NCI-H2171 (cell line): ENCODE measurements around the gene DSG4.
"Not testable (repeated sequence)": the region's sequence is repeated elsewhere in the genome, so short reads cannot be mapped to it uniquely, and the experiment has no call there.

Source experiments
- DNase-seq: peaks from one replicate; lab custom pipeline; 2025; lab: John Stamatoyannopoulos, UW

The DSG4 gene, protein sequence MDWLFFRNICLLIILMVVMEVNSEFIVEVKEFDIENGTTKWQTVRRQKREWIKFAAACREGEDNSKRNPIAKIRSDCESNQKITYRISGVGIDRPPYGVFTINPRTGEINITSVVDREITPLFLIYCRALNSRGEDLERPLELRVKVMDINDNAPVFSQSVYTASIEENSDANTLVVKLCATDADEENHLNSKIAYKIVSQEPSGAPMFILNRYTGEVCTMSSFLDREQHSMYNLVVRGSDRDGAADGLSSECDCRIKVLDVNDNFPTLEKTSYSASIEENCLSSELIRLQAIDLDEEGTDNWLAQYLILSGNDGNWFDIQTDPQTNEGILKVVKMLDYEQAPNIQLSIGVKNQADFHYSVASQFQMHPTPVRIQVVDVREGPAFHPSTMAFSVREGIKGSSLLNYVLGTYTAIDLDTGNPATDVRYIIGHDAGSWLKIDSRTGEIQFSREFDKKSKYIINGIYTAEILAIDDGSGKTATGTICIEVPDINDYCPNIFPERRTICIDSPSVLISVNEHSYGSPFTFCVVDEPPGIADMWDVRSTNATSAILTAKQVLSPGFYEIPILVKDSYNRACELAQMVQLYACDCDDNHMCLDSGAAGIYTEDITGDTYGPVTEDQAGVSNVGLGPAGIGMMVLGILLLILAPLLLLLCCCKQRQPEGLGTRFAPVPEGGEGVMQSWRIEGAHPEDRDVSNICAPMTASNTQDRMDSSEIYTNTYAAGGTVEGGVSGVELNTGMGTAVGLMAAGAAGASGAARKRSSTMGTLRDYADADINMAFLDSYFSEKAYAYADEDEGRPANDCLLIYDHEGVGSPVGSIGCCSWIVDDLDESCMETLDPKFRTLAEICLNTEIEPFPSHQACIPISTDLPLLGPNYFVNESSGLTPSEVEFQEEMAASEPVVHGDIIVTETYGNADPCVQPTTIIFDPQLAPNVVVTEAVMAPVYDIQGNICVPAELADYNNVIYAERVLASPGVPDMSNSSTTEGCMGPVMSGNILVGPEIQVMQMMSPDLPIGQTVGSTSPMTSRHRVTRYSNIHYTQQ

DNA sequence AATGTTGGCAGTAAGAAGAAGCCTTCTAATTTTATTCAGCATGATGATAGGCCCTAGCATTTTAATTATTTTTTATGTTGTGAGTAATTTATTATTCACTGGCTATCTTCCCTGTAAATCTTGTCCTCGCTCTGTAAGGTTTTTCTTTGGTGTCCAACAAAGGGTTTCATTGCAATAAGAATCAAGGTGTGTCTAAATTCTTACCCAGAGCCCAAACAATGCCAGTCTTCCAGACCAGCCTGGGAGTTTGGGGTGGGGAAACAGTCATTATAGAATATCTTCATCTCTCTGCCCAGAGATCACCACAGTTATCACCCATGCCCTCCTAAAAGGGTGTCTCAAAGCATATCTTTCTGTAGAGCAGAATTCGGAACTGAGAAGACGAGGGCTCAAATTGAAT is at the start of gene DSG4:
DSG4 (plus strand) TSS at position 301 of the 400 bp plus-strand sequence. CDS start 135 bp downstream, outside the sequence.
- DNase-seq, result no peak

- DNase-seq, result no peak
These were observed 46.7 kb upstream of the DSG4 start for GRCh38 chr18:31329787-31330438.

DNA sequence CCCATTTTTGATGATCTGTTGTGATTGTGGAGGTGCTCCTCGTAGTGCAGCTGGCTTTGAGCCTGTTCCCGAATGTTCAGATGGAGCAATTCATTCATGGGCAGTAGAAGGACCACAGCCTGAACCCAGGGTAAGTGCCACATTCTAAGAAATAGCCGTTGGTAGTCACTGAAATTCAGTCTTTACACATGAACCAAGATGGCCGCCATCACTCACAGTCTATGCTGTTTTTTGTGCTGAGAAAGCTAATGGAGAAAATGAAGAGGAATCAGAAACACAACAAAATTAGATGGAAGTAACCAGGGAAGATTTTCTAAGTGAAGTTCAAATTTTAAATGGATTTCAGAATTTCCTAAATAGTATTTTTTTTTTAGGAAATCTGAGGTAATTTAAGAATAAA is 33.1 kb upstream of the DSG4 start:
- DNase-seq, result no peak

DNA sequence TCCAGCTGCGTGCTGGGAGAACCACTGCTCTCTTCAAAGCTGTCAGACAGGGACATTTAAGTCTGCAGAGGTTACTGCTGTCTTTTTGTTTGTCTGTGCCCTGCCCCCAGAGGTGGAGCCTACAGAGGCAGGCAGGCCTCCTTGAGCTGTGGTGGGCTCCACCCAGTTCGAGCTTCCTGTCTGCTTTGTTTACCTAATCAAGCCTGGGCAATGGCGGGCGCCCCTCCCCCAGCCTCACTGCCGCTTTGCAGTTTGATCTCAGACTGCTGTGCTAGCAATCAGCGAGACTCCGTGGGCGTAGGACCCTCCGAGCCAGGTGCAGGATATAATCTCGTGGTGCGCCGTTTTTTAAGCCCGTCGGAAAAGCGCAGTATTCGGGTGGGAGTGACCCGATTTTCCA is 23.2 kb upstream of the DSG4 start:
- DNase-seq, result not testable (repeated sequence)

GRCh38 chr18:31354990-31355389 is 21.6 kb upstream of the DSG4 start:
- DNase-seq, result no peak

DNA sequence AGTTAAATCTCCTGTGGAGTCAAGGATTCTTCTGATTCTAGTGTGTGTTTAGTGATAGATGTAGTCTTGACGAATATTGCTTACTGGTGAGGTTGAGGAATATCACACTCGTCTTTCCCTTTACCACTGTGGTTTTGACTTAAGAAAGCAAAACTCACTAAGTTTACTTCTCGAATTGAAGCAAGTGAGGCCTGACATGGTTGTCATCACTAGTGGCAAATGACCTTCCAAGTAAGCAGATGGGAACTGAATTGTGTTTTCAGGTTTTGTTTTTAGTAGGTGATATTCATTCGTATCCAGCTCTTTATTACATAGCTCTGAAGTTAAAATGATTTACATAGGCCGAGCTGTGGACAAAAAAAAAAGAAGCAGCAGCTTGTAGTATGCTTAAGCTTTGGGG is 20.6 kb upstream of the DSG4 start:
- DNase-seq, result no peak

- DNase-seq, result no peak
These were observed 12.4 kb upstream of the DSG4 start for GRCh38 chr18:31364190-31364589.

GRCh38 chr18:31369478-31369877 is 7.1 kb upstream of the DSG4 start:
- DNase-seq, result no peak

- DNase-seq, result no peak
These were observed 4.6 kb upstream of the DSG4 start for GRCh38 chr18:31371989-31372388.

- no peak for DNase-seq
These were observed 2.9 kb upstream of the DSG4 start for GRCh38 chr18:31373641-31374040.

DNA sequence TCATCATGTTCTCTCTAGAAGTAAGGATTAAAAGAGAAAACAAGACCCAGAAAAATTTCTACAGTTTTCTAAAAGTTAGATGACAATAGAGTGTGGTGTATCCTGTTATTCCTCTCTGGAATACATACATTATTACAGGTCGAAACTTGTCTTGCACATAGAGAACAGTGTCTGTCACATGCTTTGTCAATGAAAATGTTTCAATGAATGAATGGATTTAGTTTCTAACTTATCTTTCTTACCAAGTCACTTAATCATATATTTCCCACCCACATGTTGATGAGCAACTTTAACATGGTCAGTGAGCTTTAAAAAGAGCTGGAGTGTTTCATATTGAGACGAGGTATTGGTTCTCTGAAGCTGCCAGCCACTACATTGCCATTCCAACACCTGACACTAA is 4.3 kb downstream of the DSG4 start:
- DNase-seq, result no peak

DNA sequence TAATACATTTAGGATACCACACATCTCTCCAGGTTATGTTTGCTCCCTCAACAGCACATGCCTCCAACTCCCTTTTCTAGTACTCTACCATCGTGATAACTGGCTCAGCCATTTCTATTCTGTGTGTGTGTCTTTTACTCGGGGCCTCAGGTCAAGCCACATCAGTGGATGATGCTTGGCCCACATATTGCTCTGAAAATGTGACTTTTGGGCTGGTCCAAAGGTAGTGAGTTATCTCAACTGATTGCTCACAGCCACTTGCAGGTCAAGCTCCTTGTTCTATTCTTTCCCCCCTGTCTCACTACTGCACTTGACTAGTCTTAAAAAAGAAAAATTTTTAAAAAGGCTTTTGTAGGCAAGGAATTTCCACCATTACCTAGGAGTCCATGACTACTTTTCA is 5.5 kb downstream of the DSG4 start:
- DNase-seq, result no peak

DNA sequence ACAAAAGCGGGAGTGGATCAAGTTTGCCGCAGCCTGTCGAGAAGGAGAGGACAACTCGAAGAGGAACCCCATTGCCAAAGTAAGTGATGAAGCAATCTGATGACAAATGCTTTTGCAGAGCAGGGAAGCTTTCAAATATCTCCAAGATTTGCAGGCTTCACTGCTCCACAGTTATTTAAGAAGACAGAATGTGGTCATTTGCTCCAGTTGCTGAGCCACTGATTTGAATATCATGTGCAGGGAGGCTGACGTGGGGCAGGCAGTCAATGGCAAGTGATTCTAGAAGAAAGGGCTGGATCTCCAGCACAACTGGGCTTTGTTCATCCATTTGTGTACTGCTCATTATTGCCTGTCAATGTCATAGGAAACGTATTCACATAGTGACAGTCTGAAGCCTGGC is 10.2 kb downstream of the DSG4 start:
- DNase-seq, result no peak

DNA sequence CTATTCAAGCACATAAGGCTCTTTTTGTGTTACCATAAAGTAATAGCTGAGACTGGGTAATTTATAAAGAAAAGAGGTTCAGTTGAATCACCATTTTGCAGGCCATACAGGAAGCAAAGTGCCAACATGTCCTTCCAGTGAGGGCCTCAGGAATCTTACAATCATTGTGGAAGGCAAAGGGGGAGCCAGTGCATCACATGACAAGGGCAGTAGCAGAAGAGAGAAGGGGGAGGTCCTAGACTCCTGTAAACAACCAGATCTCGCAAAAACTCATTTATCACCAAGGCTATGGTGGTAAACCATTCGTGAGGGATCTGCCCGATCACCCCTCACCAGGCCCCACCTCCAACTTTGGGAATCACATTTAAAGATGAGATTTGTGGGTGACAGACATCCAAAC is 16.7 kb downstream of the DSG4 start:
- DNase-seq, result no peak

DNA sequence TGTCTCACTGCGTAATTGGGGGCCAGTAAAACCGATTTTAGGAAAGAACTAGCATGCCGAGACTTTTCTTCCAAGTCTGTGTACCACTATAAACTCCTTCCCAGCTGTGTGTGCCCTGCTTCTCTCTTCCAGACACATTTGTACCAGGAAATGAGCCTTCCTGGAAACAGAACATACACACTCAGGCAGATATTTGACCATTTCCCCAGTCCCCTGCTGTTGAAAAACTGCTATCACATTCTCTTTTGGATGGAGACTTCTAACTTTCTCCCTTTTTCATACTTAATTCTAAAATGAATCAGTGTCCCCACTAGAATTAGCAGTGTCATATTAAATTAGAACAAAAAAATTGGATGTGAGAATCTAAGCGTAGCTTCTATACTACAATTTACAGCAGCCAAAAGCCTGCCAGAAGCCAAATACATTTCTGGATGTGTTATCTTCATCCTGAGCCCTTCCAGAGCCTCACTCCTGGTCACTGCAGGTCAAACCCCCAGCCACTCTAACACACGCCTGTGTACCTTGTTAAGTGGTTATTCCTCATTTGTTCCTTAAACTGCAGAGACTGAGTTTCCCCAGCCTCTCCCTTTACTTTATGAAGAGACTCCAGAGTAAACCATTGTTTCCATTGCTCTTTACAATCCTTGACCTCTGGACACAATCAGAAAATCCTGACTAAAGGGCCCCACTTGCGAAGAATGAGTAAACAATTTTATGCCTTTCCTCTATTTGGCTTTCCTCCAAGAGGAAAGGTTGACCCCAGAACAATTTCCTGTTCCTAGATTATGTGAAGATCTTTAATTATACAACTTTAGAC is 20.4 kb downstream of the DSG4 start:
- no peak for DNase-seq

DNA sequence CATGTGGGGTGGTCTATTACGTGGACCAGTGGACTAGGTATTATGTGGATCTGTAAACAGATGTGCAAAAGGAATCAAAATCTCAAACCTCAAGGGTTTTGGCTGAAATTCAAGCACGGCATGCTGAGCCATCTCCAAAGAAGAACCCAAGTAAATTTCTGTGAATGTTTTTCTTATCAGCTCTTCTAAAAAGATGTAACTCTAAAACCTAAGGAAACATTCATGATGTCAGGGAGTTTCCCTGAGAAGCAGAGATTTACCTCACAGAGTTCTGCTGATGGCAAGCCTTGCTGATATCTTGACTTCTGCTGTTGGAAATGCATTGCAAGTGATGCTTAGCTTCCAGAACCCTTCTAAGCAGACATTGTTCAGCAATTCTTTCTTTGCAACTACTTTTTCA is 21.6 kb downstream of the DSG4 start:
- no peak for DNase-seq

DNA sequence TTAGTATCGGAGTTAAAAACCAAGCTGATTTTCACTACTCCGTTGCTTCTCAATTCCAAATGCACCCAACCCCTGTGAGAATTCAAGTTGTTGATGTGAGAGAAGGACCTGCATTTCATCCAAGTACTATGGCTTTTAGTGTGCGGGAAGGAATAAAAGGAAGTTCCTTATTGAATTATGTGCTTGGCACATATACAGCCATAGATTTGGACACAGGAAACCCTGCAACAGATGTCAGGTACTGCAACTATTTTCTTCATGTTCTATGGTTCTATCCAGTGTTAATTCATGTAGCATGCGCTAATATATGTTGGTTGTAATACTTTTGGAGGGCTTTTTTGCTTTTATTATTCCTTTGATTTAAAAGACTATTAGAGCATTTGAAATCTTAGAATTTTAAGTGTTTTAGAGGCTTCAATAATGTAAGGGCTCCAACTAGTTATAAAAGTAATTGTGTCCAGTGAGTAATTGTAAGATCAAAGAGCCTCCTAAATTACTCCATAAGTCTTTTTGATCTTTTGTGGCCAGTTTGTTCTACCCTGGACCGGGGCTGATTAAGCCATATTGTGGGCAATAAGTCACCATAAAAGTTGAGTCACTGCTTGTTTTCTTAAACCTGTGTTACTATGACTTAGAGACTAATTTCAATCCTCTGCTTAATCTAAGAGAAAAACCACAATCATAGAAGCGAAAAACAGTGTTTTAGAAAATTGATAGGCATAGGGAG is 22.9 kb downstream of the DSG4 start:
- no peak for DNase-seq

- no peak for DNase-seq
These were observed 24.8 kb downstream of the DSG4 start for GRCh38 chr18:31401156-31402025.

DNA sequence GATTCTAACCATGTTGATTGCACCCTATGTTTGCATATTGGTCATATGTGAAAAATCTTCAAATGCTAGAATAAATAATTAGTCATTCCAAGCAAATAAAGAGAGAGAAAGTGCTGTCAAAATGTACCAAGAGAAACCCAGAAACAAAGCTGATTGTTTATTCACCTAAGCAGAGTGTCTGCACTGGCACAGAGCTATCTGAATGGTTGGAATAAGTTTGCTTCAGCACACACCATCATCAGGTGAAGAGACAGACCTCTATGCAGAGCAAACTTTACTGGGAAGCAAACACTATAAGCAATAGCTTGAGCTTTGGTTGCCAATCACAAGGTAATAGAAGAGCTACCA is 25.4 kb downstream of the DSG4 start:
- DNase-seq, result no peak

- no peak for DNase-seq
These were observed 26.8 kb downstream of the DSG4 start for GRCh38 chr18:31403409-31403808.
